ENCODE results near the gene JADE2. TPM values are rescaled to one million over a fixed set of nuclear protein-coding genes. Genes with fewer than 3 reads are reported as not detected.
A peak's percentile ranks its signal among the peaks of the same experiment; 100 is the strongest.

Gene JADE2
- total and polyA plus RNA-seq, 2 experiments from 2014 or later, result 16.2 to 40.8 TPM

DNA sequence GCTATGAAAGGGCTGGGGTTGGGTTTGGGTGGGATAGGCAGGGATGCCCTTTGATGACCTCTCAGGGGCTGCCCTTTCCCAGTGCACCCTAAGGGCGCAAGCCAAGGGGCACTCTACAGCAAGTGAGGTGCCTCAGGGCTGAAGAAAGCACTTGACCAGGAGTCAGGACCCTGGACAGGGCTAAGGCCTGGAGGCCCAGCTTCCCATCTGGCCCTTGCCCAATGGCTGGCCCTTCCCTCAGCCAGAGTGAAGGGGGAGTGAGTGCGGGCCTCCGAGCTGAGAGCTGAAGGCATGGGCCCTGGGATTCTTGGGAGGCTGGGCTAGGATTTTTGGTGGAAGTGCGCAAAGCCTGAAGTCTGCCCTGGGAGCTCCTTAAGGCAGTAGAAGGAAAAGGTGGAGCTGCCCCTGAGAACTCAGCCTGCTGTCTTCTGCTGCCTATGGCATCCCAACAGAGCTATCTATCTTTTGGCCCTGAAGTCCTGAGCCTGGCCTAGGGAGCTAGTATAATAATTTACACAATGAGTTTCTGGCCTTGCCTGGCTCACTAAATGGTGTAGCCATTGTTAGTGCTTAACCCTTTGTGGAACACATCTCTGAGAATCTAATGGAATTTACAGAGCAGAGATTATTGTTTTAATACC, 16.4 kb downstream of the JADE2 start:
- Histone ChIP-seq H3K4me3 (no peak overlapping the region), H4K20me1 (replicated peaks; ENCODE audit: insufficient read depth) (peaks cover 6% of the 10 kb centered on the region), H3K79me2 (replicated peaks; ENCODE audit: insufficient read depth) (peaks cover 47% of the 10 kb centered on the region), H3K27me3 (ENCODE audit: insufficient read depth) (no peaks in the 10 kb centered on the region), H3F3A (replicated peaks; ENCODE audit: low read depth) (peaks cover 15% of the 10 kb centered on the region; the same call in 1 of the 2 replicates), H3K9me2 (ENCODE audit: insufficient read depth) (no peaks in the 10 kb centered on the region), H3K4me1 (ENCODE audit: insufficient read depth) (peaks cover 13% of the 10 kb centered on the region), H3K27ac (ENCODE audit: low read depth) (no peak overlapping the region), H3K36me3 (ENCODE audit: insufficient read depth) (peaks cover 19% of the 10 kb centered on the region), H2AFZ (no peak overlapping the region), H3K4me2 (no peak overlapping the region)
- ATAC-seq (peak; percentile 40), DNase-seq (ENCODE audit: low spot score) (peak; percentile 81)
- Mint-ChIP-seq H3K27me3 (ENCODE audit: insufficient read depth, low read depth, poor library complexity) (peaks cover 11% of the 10 kb centered on the region), H3K36me3 (ENCODE audit: low read depth) (peaks cover 72% of the 10 kb centered on the region), H3K9me3 (no peaks in the 10 kb centered on the region), H3K27ac (0 out of 2 replicates have a peak overlapping the region, but pooled peaks have one; percentile 40), H3K4me3 (no peak overlapping the region), H3K4me1 (peaks cover 41% of the 10 kb centered on the region)
- TF ChIP-seq REST (IDR thresholded peaks at IDR 0.05; ENCODE audit: unreplicated experiment), result peak; percentile 88
- TF ChIP-seq ZNF114 (CRISPR knock-in tag; IDR thresholded peaks at IDR 0.05), result no peak

- Mint-ChIP-seq H3K4me3 (no peak overlapping the region), H3K36me3 (ENCODE audit: low read depth) (peaks cover 66% of the 10 kb centered on the region; the same call in 2 of the 3 replicates), H3K27me3 (ENCODE audit: insufficient read depth, low read depth, poor library complexity) (peaks cover 12% of the 10 kb centered on the region), H3K9me3 (no peaks in the 10 kb centered on the region), H3K27ac (peak overlapping the region; percentile 75), H3K4me1 (peaks cover 46% of the 10 kb centered on the region)
- H3K9me2 ChIP-seq (ENCODE audit: insufficient read depth), result no peaks in the 10 kb centered on the region
- peak overlapping the region; percentile 78; the same call in 1 of the 2 replicates for H3K27ac ChIP-seq (ENCODE audit: low read depth)
- no peaks in the 10 kb centered on the region for H3K27me3 ChIP-seq (ENCODE audit: insufficient read depth)
- DNase-seq (ENCODE audit: low spot score) (no peak), ATAC-seq (no peak)
- peaks cover 6% of the 10 kb centered on the region; the same call in 1 of the 2 replicates for H4K20me1 ChIP-seq (replicated peaks; ENCODE audit: insufficient read depth)
- H3K79me2 ChIP-seq (replicated peaks; ENCODE audit: insufficient read depth), result peaks cover 47% of the 10 kb centered on the region
- 0 out of 2 replicates have a peak, but pooled peaks cover 10% of the 10 kb centered on the region for H3F3A ChIP-seq (replicated peaks; ENCODE audit: low read depth)
- no peak overlapping the region for H3K4me3 ChIP-seq
- peaks cover 13% of the 10 kb centered on the region for H3K4me1 ChIP-seq (ENCODE audit: insufficient read depth)
- no peak overlapping the region for H2AFZ ChIP-seq
- H3K36me3 ChIP-seq (ENCODE audit: insufficient read depth), result peaks cover 5% of the 10 kb centered on the region
- H3K4me2 ChIP-seq, result no peak overlapping the region
- TF ChIP-seq CREB1 (CRISPR knock-in tag; IDR thresholded peaks at IDR 0.05; ENCODE audit: low read depth) (no peak), POLR2AphosphoS5 (IDR thresholded peaks at IDR 0.05; ENCODE audit: low read depth) (no peak), ZNF114 (CRISPR knock-in tag; IDR thresholded peaks at IDR 0.05) (no peak), EZH2phosphoT487 (IDR thresholded peaks at IDR 0.05; ENCODE audit: unreplicated experiment) (no peak), ZNF331 (CRISPR knock-in tag; IDR thresholded peaks at IDR 0.05; ENCODE audit: low read depth) (no peak), EZH2 (IDR thresholded peaks at IDR 0.05; ENCODE audit: low read depth, unreplicated experiment) (no peak), REST (IDR thresholded peaks at IDR 0.05; ENCODE audit: unreplicated experiment) (no peak)
Observed at GRCh38 chr5:134543820-134544614, 18.5 kb downstream of the JADE2 start.

Data from GM23338 (cell line).